RWPE2 (cell line): ENCODE measurements around the gene BMP2K.

ENCODE experiments used
- ATAC-seq: fragments of 200-7000 bp; cut with Tn5 transposase; 3 replicates; pipeline ENCODE4 v1.9.1; 2021; ENCODE audit warnings: low read depth
- DNase-seq: peaks from one replicate; pipeline ENCODE4 v3.0.0-alpha.2; 2020; ENCODE audit warnings: low spot score
- H3K27ac ChIP-seq: fragments of 450-650 bp; 2 replicates; pipeline ENCODE4 v1.5.1; 2017; ENCODE audit warnings: mild to moderate bottlenecking; ENCODE audit not compliant: poor library complexity, severe bottlenecking
- H3K27me3 ChIP-seq: fragments of 250-450 bp; sonication (Bioruptor Pico); 2 replicates; pipeline ENCODE4 v1.5.1; 2021; ENCODE audit warnings: mild to moderate bottlenecking, moderate library complexity; ENCODE audit not compliant: insufficient read depth, poor library complexity, severe bottlenecking
- H3K36me3 ChIP-seq: fragments of 250-450 bp; sonication (Bioruptor Pico); 2 replicates; pipeline ENCODE4 v1.5.1; 2020; ENCODE audit warnings: low read depth, mild to moderate bottlenecking, moderate library complexity
- H3K4me1 ChIP-seq: fragments of 250-450 bp; sonication (Bioruptor Pico); 2 replicates; pipeline ENCODE4 v1.5.1; 2021; ENCODE audit warnings: mild to moderate bottlenecking, moderate library complexity; ENCODE audit not compliant: insufficient read depth, poor library complexity, severe bottlenecking
- H3K4me3 ChIP-seq: fragments of 250-450 bp; sonication (Bioruptor Pico); 2 replicates; pipeline ENCODE4 v1.5.1; 2021; ENCODE audit warnings: mild to moderate bottlenecking, moderate library complexity; ENCODE audit not compliant: severe bottlenecking
- H3K9me3 ChIP-seq: fragments of 250-450 bp; sonication (Bioruptor Pico); 2 replicates; pipeline ENCODE4 v1.5.1; 2021; ENCODE audit warnings: mild to moderate bottlenecking, moderate library complexity; ENCODE audit not compliant: severe bottlenecking
- TF ChIP-seq, protein P1 (sequence below): fragments of 450-650 bp; IDR thresholded peaks from one replicate; pipeline ENCODE4 v1.5.1; 2017; ENCODE audit warnings: mild to moderate bottlenecking, moderate library complexity; ENCODE audit not compliant: poor library complexity, severe bottlenecking

The BMP2K gene

DNA sequence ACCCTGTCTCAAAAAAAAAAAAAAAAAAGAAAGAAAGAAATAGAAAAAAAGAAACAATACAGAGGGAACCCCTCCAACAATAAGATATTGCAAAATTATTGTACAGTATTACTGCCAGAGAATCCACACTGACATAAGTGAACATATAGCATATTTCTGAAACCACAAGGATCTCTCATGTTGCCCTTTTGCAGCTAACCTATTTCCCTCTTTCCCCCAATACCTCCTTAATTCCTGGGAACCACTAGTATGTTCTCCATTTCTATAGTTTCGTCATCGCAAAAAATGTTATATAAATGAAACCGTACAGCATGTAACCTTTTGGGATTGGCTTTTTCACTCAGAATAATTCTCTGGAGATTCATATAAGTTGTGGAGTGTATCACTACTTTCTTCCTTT is 20.0 kb upstream of the BMP2K start:
- Histone ChIP-seq H3K27ac (no peak overlapping the region), H3K4me3 (no peak overlapping the region), H3K27me3 (no peaks in the 10 kb centered on the region), H3K4me1 (no peaks in the 10 kb centered on the region), H3K36me3 (no peaks in the 10 kb centered on the region), H3K9me3 (no peaks in the 10 kb centered on the region)
- DNase-seq = no peak
- no peak for ATAC-seq
- TF ChIP-seq, protein P1, sequence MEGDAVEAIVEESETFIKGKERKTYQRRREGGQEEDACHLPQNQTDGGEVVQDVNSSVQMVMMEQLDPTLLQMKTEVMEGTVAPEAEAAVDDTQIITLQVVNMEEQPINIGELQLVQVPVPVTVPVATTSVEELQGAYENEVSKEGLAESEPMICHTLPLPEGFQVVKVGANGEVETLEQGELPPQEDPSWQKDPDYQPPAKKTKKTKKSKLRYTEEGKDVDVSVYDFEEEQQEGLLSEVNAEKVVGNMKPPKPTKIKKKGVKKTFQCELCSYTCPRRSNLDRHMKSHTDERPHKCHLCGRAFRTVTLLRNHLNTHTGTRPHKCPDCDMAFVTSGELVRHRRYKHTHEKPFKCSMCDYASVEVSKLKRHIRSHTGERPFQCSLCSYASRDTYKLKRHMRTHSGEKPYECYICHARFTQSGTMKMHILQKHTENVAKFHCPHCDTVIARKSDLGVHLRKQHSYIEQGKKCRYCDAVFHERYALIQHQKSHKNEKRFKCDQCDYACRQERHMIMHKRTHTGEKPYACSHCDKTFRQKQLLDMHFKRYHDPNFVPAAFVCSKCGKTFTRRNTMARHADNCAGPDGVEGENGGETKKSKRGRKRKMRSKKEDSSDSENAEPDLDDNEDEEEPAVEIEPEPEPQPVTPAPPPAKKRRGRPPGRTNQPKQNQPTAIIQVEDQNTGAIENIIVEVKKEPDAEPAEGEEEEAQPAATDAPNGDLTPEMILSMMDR = no peak

DNA sequence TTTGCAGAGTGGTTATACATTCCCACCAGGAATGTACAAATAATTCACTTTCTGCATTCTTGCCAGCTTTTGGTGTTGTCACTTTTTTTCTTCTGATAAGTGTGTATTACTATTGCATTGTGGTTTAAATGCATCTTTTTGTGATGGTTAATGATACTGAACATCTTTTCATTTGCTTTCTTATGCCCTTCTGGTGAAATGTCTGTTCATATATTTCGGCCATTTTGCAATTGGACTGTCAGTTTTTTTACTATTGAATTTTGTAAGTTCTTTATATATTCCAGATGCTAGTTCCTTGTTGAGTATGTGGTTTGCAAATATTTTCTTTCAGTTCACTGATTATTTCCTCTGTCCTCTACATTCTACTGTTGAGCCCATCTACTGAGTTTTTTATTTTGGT is 19.4 kb upstream of the BMP2K start:
- Histone ChIP-seq H3K4me3 (no peak overlapping the region), H3K9me3 (no peaks in the 10 kb centered on the region), H3K4me1 (no peaks in the 10 kb centered on the region), H3K27me3 (no peaks in the 10 kb centered on the region), H3K27ac (no peak overlapping the region), H3K36me3 (no peaks in the 10 kb centered on the region)
- ATAC-seq (no peak), DNase-seq (no peak)
- TF ChIP-seq, protein P1 = no peak

DNA sequence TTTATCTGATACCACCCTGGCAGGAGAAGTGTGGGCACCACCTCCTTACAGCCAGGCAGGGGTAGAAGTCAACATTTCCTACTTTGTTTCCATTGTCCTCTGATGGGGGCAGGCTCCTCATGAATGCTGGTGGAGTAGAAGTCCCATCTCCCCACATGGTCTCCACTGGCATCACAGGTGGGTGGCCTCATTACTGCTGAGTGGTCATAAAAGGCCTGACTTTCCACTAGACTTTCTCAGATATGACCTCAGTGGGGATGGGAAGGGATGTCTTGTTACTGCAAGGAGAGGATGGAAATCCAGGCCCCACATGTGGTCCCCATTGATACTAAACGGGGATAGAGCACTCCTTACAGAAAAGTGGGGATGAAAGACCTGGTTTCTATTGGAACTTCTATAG is 18.6 kb upstream of the BMP2K start:
- TF ChIP-seq, protein P1 = no peak

DNA sequence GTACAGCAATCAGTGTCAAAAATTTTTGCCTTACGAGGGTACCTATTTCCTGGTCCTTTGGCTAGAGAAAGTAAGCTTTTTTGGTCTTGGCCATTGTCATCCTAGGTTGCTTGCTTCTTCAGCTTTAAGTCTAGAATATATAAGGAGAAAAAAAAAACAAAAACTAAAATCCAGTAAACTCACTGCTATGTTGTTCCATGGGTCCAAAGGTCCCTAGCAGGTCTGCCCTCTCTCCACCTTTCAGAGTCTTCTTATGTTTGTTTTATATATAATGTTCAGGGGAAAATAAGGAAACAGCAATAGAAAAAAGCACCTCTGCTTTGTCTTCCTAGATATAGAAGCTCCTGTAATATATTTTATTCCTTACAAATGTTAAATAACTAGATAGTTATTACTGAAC is 18.1 kb upstream of the BMP2K start:
- no peak overlapping the region for H3K4me3 ChIP-seq
- no peak for DNase-seq
- H3K27ac ChIP-seq = no peak overlapping the region
- H3K4me1 ChIP-seq = no peaks in the 10 kb centered on the region
- TF ChIP-seq, protein P1 = no peak
- no peaks in the 10 kb centered on the region for H3K9me3 ChIP-seq
- no peaks in the 10 kb centered on the region for H3K27me3 ChIP-seq
- no peak for ATAC-seq
- no peaks in the 10 kb centered on the region for H3K36me3 ChIP-seq

More for the DNA sequence above, 18.6 kb upstream of the BMP2K start:
- no peaks in the 10 kb centered on the region for H3K9me3 ChIP-seq
- DNase-seq (no peak), ATAC-seq (no peak)
- no peak overlapping the region for H3K4me3 ChIP-seq
- no peaks in the 10 kb centered on the region for H3K36me3 ChIP-seq
- H3K27me3 ChIP-seq = no peaks in the 10 kb centered on the region
- no peak overlapping the region for H3K27ac ChIP-seq
- H3K4me1 ChIP-seq = no peaks in the 10 kb centered on the region

DNA sequence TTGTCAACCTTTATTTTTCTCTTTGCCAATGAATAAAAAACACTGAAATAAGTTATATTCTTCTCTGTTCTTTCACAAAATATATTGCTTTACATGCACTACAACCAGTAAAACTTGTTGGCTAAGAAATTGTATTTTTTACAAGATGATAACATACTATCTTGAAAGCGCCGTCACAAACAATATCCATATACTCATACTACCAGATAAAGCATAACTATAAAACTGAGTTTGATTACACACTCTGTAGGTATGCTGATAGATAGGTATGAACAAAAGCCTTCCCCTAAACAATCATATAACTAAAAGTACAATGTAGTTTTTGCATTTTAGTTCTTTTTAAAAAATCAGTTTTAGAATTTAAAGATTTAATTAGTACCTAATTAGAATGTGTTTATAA is 13.6 kb upstream of the BMP2K start:
- Histone ChIP-seq H3K36me3 (no peaks in the 10 kb centered on the region), H3K27ac (no peak overlapping the region), H3K4me3 (no peak overlapping the region), H3K27me3 (no peaks in the 10 kb centered on the region), H3K9me3 (no peaks in the 10 kb centered on the region), H3K4me1 (peaks cover 8% of the 10 kb centered on the region)
- TF ChIP-seq, protein P1 = no peak
- no peak for ATAC-seq
- DNase-seq = no peak
